LNCaP clone FGC (cell line): ENCODE results near the gene SLC6A18.

Experiments used
- DNase-seq: peaks from one replicate; pipeline ENCODE4 v3.0.0-alpha.2; 2011; ENCODE audit warnings: low read depth
- H3K4me3 ChIP-seq: 2 replicates; pipeline ENCODE4 v1.5.1; 2011; ENCODE audit warnings: mild to moderate bottlenecking, low read depth, low read length, control low read depth
- CTCF ChIP-seq: IDR thresholded peaks from 2 replicates; pipeline ENCODE4 v1.5.1; 2012; ENCODE audit warnings: mild to moderate bottlenecking; ENCODE audit not compliant: control insufficient read depth, insufficient read depth; ENCODE audit errors: extremely low read depth

The SLC6A18 gene

DNA sequence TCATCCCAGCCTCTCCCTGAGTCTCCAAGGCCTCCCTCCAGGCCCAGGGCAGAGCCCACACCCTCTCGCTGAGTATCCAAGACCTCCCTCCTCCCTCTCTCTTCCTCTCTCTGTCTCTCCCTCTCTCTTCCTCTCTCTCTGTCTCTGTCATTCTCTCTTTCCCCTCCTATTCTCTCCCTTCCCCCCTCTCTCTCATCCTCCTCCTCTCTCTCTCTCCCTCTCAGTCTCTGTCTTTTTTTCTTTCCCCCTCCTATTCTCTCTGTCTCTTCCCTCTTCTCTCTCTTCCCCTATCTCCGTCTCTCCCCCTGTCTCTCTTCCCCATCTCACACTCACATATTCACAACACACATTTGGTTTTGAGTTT, 15.7 kb upstream of the SLC6A18 start:
- DNase-seq: no peak
- no peak overlapping the region for H3K4me3 ChIP-seq
- TF ChIP-seq CTCF: no peak

DNA sequence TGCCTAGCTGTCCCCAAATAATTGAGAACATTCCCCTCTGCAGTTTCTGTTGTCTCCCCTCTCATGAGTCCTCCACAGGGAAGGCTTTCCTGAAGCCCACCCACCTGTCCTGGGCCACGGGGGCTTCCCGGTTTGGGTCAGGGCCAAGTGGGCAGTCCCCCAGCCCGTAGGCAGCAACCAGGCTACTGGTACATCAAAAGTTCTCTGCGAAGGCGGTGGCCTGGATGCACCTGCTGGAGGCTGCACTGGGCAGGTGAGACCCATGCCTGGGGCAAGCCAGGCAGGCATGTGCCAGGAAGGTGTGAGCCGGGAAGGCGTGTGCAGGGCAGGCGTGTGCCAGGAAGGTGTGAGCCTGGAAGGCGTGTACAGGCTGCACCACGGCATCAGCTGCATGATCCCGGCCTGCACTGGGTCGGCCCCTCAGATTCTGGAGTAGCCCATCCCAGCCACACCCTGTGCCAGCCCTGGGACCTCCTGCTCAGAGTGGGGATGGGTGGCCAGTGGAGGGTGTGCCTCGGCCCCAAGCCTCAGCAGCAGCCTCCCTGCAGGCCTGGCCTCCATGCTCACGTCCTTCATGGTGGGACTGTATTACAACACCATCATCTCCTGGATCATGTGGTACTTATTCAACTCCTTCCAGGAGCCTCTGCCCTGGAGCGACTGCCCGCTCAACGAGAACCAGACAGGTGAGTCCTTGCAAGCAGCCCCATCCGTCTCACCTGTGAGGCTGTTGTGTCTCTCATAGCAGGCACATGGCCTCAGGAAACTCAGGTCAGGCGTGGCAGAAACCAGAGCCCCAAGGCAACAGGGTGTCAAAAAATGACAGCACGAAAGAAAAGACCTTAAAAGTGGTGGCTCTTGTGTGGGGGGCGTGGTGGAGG, 15.0 kb upstream of the SLC6A18 start:
- no peak for TF ChIP-seq CTCF
- no peak for DNase-seq
- H3K4me3 ChIP-seq: no peak overlapping the region

DNA sequence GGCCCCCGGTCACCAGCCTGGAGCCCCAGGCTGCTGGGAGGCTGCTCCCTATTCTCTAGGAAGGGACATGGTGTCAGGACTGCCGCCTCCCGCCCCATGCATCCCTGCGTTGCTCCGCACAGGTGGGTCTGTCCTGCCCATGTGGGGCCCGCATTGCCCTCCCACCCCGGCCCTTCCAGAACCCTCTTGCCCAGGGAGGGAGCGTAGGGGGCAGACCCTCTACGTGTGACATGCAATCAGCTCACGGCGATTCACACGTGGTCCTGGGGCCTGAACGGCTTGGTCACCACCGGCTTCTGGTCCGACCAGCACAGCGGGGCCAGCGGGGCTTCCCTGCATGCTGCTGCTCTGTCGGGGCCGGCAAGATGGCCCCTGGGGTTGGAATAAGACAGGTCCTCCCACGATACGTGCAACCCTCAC, 14.3 kb upstream of the SLC6A18 start:
- H3K4me3 ChIP-seq: no peak overlapping the region
- no peak for DNase-seq
- TF ChIP-seq CTCF: no peak

DNA sequence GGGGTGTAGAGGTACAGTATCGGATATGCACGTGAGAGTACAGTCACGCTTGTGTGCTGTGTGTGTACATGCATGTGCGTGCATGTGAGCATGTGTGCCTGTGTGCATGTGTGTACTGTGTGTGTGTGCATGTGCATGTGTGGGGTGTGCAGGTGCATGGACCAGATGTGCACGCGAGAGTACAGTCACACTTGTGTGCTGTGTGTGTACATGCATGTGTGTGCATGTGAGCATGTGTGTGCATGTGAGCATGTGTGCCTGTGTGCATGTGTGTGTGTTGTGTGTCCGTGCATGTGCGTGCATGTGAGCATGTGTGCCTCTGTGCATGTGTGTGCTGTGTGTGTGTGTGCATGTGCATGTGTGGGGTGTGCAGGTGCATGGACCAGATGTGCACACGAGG, 13.5 kb upstream of the SLC6A18 start:
- H3K4me3 ChIP-seq: no peak overlapping the region
- no peak for DNase-seq
- no peak for TF ChIP-seq CTCF

DNA sequence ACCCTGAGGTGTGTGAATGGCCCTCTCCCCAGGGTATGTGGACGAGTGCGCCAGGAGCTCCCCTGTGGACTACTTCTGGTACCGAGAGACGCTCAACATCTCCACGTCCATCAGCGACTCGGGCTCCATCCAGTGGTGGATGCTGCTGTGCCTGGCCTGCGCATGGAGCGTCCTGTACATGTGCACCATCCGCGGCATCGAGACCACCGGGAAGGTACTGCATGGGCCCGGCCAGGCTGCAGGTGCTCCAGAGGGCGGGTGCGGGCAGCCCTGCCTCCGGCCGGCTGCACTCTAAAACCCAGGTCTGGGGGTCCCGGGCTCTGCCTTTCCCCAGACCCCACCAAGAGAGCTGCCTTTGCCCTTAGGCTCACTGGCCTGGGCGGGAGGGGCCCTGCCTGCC, 12.9 kb upstream of the SLC6A18 start:
- TF ChIP-seq CTCF: no peak
- no peak overlapping the region for H3K4me3 ChIP-seq
- DNase-seq: no peak

- no peak overlapping the region for H3K4me3 ChIP-seq
- no peak for DNase-seq
- TF ChIP-seq CTCF: no peak
Measured at GRCh38 chr5:1212881-1213280, 12.3 kb upstream of the SLC6A18 start.
